ENCODE data around the gene CALY. TPM values are rescaled to one million over a fixed set of nuclear protein-coding genes. Genes with fewer than 3 reads are reported as not detected.

The CALY gene
- total RNA-seq, 1 experiment from 2014 or later: not detected

- in situ Hi-C loops (cut with HindIII; ENCODE audit: low pct_unique_long_range_greater_than_20kb, low sequenced_read_pairs): no loop called here
- DNase-seq (ENCODE audit: low read depth): no peak
These were observed 1.7 kb upstream of the CALY start for GRCh38 chr10:133338080-133339071.

GRCh38 chr10:133337370-133337725 lies 652 bp upstream of the CALY start:
- in situ Hi-C loops (cut with HindIII; ENCODE audit: low pct_unique_long_range_greater_than_20kb, low sequenced_read_pairs): no loop called here
- no peak for DNase-seq (ENCODE audit: low read depth)

GRCh38 chr10:133336118-133336576 lies 549 bp downstream of the CALY start:
- no peak for DNase-seq (ENCODE audit: low read depth)
- in situ Hi-C loops (cut with HindIII; ENCODE audit: low pct_unique_long_range_greater_than_20kb, low sequenced_read_pairs): no loop called here

GRCh38 chr10:133335246-133336117 lies 1.2 kb downstream of the CALY start:
- DNase-seq (ENCODE audit: low read depth): no peak
- in situ Hi-C loops (cut with HindIII; ENCODE audit: low pct_unique_long_range_greater_than_20kb, low sequenced_read_pairs): no loop called here

GRCh38 chr10:133334503-133335245 lies 2.0 kb downstream of the CALY start:
- in situ Hi-C loops (cut with HindIII; ENCODE audit: low pct_unique_long_range_greater_than_20kb, low sequenced_read_pairs): no loop called here
- DNase-seq (ENCODE audit: low read depth): no peak

GRCh38 chr10:133332936-133333699 lies 3.6 kb downstream of the CALY start:
- DNase-seq (ENCODE audit: low read depth): no peak
- in situ Hi-C loops (cut with HindIII; ENCODE audit: low pct_unique_long_range_greater_than_20kb, low sequenced_read_pairs): no loop called here

GRCh38 chr10:133329491-133330202 lies 7.0 kb downstream of the CALY start:
- DNase-seq (ENCODE audit: low read depth): peak; percentile 66
- in situ Hi-C loops (cut with HindIII; ENCODE audit: low pct_unique_long_range_greater_than_20kb, low sequenced_read_pairs): no loop called here

- in situ Hi-C loops (cut with HindIII; ENCODE audit: low pct_unique_long_range_greater_than_20kb, low sequenced_read_pairs): no loop called here
- no peak for DNase-seq (ENCODE audit: low read depth)
These were observed 8.0 kb downstream of the CALY start for GRCh38 chr10:133328358-133329343.

- in situ Hi-C loops (cut with HindIII; ENCODE audit: low pct_unique_long_range_greater_than_20kb, low sequenced_read_pairs): no loop called here
- no peak for DNase-seq (ENCODE audit: low read depth)
These were observed 8.9 kb downstream of the CALY start for GRCh38 chr10:133327651-133328357.

- in situ Hi-C loops (cut with HindIII; ENCODE audit: low pct_unique_long_range_greater_than_20kb, low sequenced_read_pairs): no loop called here
- no peak for DNase-seq (ENCODE audit: low read depth)
These were observed 9.7 kb downstream of the CALY start for GRCh38 chr10:133326745-133327650.

- no peak for DNase-seq (ENCODE audit: low read depth)
- in situ Hi-C loops (cut with HindIII; ENCODE audit: low pct_unique_long_range_greater_than_20kb, low sequenced_read_pairs): no loop called here
These were observed 10.5 kb downstream of the CALY start for GRCh38 chr10:133326223-133326551.

GRCh38 chr10:133325440-133326222 lies 11.1 kb downstream of the CALY start:
- no peak for DNase-seq (ENCODE audit: low read depth)
- in situ Hi-C loops (cut with HindIII; ENCODE audit: low pct_unique_long_range_greater_than_20kb, low sequenced_read_pairs): no loop called here

- in situ Hi-C loops (cut with HindIII; ENCODE audit: low pct_unique_long_range_greater_than_20kb, low sequenced_read_pairs): no loop called here
- DNase-seq (ENCODE audit: low read depth): no peak
These were observed 11.8 kb downstream of the CALY start for GRCh38 chr10:133324857-133325260.

GRCh38 chr10:133324198-133324792 lies 12.4 kb downstream of the CALY start:
- DNase-seq (ENCODE audit: low read depth): peak; percentile 65
- in situ Hi-C loops (cut with HindIII; ENCODE audit: low pct_unique_long_range_greater_than_20kb, low sequenced_read_pairs): no loop called here

Data from Caki2 (cell line).